Smooth muscle cell (in vitro differentiated cells): ENCODE measurements around the gene GH1. TPM values are rescaled to one million over a fixed set of nuclear protein-coding genes. Genes with fewer than 3 reads are reported as not detected.
"Not testable (repeated sequence)": the region's sequence is repeated elsewhere in the genome, so short reads cannot be mapped to it uniquely, and the experiment has no call there.

Experiments used
- DNase-seq: peaks from one replicate; lab custom pipeline; 2025; ENCODE audit not compliant: unreplicated experiment; lab: John Stamatoyannopoulos, UW
- H2AFZ ChIP-seq: fragments of 200-600 bp; sonication (generic); 2 replicates; pipeline ENCODE4 v1.6.0; 2016; ENCODE audit warnings: antibody characterized with exemption, low read depth, mild to moderate bottlenecking
- H3F3A ChIP-seq: fragments of 200-600 bp; sonication (generic); 2 replicates; pipeline ENCODE4 v1.6.0; 2017; ENCODE audit warnings: antibody characterized with exemption, low read depth
- H3K27ac ChIP-seq: fragments of 200-600 bp; sonication (generic); 2 replicates; pipeline ENCODE4 v1.5.1; 2016; ENCODE audit warnings: low read depth, mild to moderate bottlenecking
- H3K27me3 ChIP-seq: fragments of 200-600 bp; sonication (generic); 2 replicates; pipeline ENCODE4 v1.6.1; 2016; ENCODE audit warnings: low read depth, mild to moderate bottlenecking
- H3K36me3 ChIP-seq: fragments of 200-600 bp; sonication (generic); 2 replicates; pipeline ENCODE4 v1.5.1; 2016; ENCODE audit warnings: low read depth
- H3K4me1 ChIP-seq: fragments of 200-600 bp; sonication (generic); 2 replicates; pipeline ENCODE4 v1.5.1; 2016; ENCODE audit warnings: low read depth
- H3K4me2 ChIP-seq: fragments of 200-600 bp; sonication (generic); 2 replicates; pipeline ENCODE4 v1.6.0; 2016; ENCODE audit warnings: mild to moderate bottlenecking
- H3K4me3 ChIP-seq: fragments of 200-600 bp; sonication (generic); 2 replicates; pipeline ENCODE4 v1.5.1; 2016; ENCODE audit warnings: mild to moderate bottlenecking
- H3K79me2 ChIP-seq: fragments of 200-600 bp; sonication (generic); 2 replicates; pipeline ENCODE4 v1.6.0; 2016; ENCODE audit warnings: low read depth, mild to moderate bottlenecking
- H3K9ac ChIP-seq: fragments of 200-600 bp; sonication (generic); 2 replicates; pipeline ENCODE4 v1.6.0; 2016; ENCODE audit warnings: low read depth
- H3K9me3 ChIP-seq: fragments of 200-600 bp; sonication (generic); replicated peaks from 2 replicates; pipeline ENCODE4 v1.5.1; 2016; ENCODE audit warnings: low read depth
- H4K20me1 ChIP-seq: fragments of 200-600 bp; sonication (generic); 2 replicates; pipeline ENCODE4 v1.6.0; 2016; ENCODE audit warnings: low read depth
- WGBS: methylation state at CpG from one replicate; pipeline ENCODE4 v1.1.7; 2016; ENCODE audit warnings: low lambda C conversion rate; 5-methylcytosine and 5-hydroxymethylcytosine counted together
- polyA plus RNA-seq: library from polyadenylated mRNA; unstranded; fragments of >200 nt; fragmentation: Nextera tagmentation; extraction: Ambion mirVana; gene quantifications from 2 replicates; pipeline ENCODE4 v1.2.1, GENCODE V29; 2016
- total RNA-seq: library from RNA; depleted of rRNA; stranded (reverse); fragments of >200 nt; gene quantifications from 2 replicates; pipeline ENCODE4 v1.2.3, GENCODE V29; 2014
- TF ChIP-seq, protein P1 (sequence below): fragments of 200-600 bp; sonication (generic); IDR thresholded peaks from 2 replicates; pipeline ENCODE4 v1.5.1; 2017; ENCODE audit warnings: borderline replicate concordance, mild to moderate bottlenecking, antibody characterized with exemption; ENCODE audit not compliant: insufficient read depth, poor library complexity, severe bottlenecking

The GH1 gene
- total and polyA plus RNA-seq, 2 experiments from 2014 or later = not detected

DNA sequence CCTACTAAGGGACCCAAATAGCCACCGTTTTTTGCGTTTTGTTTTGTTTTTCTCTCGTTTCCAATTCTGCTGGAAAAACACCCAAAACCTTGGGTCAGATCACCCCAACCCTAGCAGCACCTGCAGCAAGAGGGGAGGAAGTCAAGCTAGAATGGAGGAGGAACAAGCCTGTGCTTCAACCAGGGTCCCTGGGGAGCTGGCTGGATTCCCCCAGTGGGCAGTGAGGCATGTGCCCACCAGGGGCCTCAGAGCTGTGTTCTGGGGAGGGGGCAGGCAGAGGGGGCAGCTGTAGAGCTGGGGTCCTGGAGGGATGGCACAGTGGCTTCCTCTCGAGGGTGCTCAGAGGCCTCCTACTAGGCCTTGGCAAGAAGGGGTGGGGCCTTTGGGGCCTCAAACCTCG, 7.0 kb upstream of the GH1 start:
- no peaks in the 10 kb centered on the region for H3K4me1 ChIP-seq
- no peak overlapping the region for H3K4me2 ChIP-seq
- H3K79me2 ChIP-seq = no peaks in the 10 kb centered on the region
- no peak overlapping the region for H3K9ac ChIP-seq
- H3K4me3 ChIP-seq = no peak overlapping the region
- H3K9me3 ChIP-seq = no peaks in the 10 kb centered on the region
- H2AFZ ChIP-seq = no peak overlapping the region
- no peaks in the 10 kb centered on the region for H3K27me3 ChIP-seq
- WGBS = 70% methylated on average over 5 of the region's 5 CpGs
- no peaks in the 10 kb centered on the region for H3F3A ChIP-seq
- TF ChIP-seq, protein P1, sequence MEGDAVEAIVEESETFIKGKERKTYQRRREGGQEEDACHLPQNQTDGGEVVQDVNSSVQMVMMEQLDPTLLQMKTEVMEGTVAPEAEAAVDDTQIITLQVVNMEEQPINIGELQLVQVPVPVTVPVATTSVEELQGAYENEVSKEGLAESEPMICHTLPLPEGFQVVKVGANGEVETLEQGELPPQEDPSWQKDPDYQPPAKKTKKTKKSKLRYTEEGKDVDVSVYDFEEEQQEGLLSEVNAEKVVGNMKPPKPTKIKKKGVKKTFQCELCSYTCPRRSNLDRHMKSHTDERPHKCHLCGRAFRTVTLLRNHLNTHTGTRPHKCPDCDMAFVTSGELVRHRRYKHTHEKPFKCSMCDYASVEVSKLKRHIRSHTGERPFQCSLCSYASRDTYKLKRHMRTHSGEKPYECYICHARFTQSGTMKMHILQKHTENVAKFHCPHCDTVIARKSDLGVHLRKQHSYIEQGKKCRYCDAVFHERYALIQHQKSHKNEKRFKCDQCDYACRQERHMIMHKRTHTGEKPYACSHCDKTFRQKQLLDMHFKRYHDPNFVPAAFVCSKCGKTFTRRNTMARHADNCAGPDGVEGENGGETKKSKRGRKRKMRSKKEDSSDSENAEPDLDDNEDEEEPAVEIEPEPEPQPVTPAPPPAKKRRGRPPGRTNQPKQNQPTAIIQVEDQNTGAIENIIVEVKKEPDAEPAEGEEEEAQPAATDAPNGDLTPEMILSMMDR = no peak
- H3K36me3 ChIP-seq = no peaks in the 10 kb centered on the region
- H4K20me1 ChIP-seq = no peaks in the 10 kb centered on the region
- DNase-seq = no peak
- H3K27ac ChIP-seq = no peak overlapping the region

DNA sequence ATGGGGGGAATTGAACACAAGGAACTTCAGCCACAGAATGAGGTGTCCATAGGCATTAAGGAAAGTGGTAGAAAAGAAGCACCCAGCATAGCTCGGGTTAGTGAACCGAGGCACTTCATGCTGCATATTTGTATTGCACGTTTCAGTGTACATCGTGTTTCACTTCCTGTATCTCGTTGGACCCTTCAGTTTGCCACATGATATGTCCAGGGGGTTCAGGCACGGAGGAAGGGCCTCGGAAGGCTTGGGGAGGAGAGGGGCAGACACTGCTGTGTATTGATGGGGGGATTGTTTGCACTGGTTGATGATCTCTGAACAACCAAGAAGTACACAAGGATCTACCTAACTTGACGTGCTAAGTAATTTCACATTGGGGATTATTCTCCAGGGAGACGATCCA, 3.8 kb upstream of the GH1 start:
- H3K4me3 ChIP-seq, H3K27ac ChIP-seq, H3K4me2 ChIP-seq, H3F3A ChIP-seq, H3K27me3 ChIP-seq, H4K20me1 ChIP-seq, H3K4me1 ChIP-seq, H3K9ac ChIP-seq, H2AFZ ChIP-seq, DNase-seq, H3K9me3 ChIP-seq, H3K79me2 ChIP-seq, H3K36me3 ChIP-seq: not testable (repeated sequence)
- WGBS = 93% methylated on average over 9 of the region's 9 CpGs

DNA sequence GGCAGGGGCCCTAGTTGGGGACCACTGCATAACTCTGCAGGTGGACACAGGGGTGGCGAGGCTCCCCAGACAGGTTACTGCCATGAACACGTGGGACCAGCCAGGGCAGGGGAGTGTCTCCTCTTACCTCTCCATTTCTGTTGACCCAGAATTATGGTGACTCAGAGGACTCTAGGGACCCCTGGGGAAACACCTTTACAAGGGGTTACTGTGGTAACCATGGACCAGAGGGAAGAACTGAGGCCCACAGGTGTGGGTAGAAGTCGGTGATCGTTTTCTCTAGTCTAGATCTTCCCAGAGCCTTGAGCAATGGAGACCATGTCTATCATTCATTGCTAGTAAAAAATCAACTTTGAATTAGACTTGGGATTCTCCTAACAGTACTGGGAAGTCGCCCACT, 2.1 kb upstream of the GH1 start:
- H4K20me1 ChIP-seq, H3K79me2 ChIP-seq, DNase-seq, H3K27me3 ChIP-seq, H3F3A ChIP-seq, H3K4me1 ChIP-seq, H3K9ac ChIP-seq, H3K36me3 ChIP-seq, H3K27ac ChIP-seq, H3K9me3 ChIP-seq, H2AFZ ChIP-seq, H3K4me3 ChIP-seq, H3K4me2 ChIP-seq: not testable (repeated sequence)
- 94% methylated on average over 5 of the region's 5 CpGs for WGBS

DNA sequence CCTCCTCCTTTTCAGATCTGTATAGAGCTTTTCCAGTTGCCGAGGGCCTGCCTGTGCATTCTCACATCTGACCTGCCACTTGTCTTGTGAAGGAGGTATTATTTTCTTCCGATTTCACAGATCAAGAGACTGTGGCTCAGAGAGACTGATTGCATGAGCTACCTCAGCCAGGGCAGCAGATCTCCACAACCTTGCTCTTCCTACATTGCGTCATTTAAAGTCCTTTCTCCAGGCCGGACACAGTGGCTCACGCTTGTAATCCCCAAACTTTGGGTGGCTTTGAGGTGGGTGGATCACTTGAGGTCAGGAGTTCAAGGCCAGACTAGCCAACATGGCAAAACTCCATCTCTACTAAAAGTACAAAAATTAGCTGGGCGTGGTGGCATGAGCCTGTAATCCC, 1.4 kb upstream of the GH1 start:
- not testable (repeated sequence) for H3K4me1 ChIP-seq, H3K79me2 ChIP-seq, H3K27ac ChIP-seq, DNase-seq, H3K27me3 ChIP-seq, H3K9me3 ChIP-seq, H3K36me3 ChIP-seq, H2AFZ ChIP-seq, H3K9ac ChIP-seq, H3K4me2 ChIP-seq, H4K20me1 ChIP-seq, H3K4me3 ChIP-seq, H3F3A ChIP-seq
- 83% methylated on average over 6 of the region's 6 CpGs for WGBS

DNA sequence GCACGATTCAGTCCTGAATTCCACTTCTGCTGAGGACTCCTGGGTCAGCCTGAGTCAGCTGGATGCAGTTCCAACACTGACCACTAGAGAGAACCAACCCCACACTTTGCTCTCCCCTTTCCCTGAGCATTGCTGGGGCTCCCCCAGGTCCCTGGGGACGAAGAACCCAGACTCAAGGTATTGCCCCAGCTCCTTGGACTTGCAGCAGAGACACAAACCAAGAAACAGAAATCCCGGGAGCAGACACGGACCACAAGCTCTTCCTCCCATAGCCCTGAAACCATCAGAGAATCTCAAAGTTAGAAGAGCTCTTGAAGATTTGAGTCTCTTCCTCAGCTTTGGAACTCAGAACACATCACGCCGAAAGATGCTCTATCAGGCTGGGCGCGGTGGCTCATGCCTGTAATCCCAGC, 678 bp upstream of the GH1 start:
- peak; percentile 18 for DNase-seq
- Histone ChIP-seq H3K4me2 (no peak overlapping the region), H3K79me2 (no peaks in the 10 kb centered on the region), H2AFZ (no peak overlapping the region), H4K20me1 (no peaks in the 10 kb centered on the region), H3K36me3 (no peaks in the 10 kb centered on the region), H3K9ac (no peak overlapping the region), H3K27me3 (peaks cover 5% of the 10 kb centered on the region), H3F3A (no peaks in the 10 kb centered on the region), H3K4me3 (no peak overlapping the region), H3K27ac (no peak overlapping the region), H3K4me1 (no peaks in the 10 kb centered on the region), H3K9me3 (no peaks in the 10 kb centered on the region)
- TF ChIP-seq, protein P1 = peak; percentile 83
- WGBS = 51% methylated on average over 8 of the region's 8 CpGs
